Parathyroid adenoma (tissue), 2 donors: ENCODE results near the gene LY86.

ENCODE experiments used
- H2AFZ ChIP-seq: fragments of 300-600 bp; sonication (generic); one replicate; pipeline ENCODE4 v1.7.0; 2017; ENCODE audit warnings: antibody characterized with exemption, mild to moderate bottlenecking
- H3K27ac ChIP-seq: fragments of 300-600 bp; sonication (generic); one replicate; pipeline ENCODE4 v1.7.0; 2017
- H3K27me3 ChIP-seq: fragments of 300-600 bp; sonication (generic); one replicate; pipeline ENCODE4 v1.7.0; 2017; ENCODE audit warnings: low read length; ENCODE audit not compliant: control insufficient read depth, insufficient read depth
- H3K36me3 ChIP-seq: fragments of 300-600 bp; sonication (generic); one replicate; pipeline ENCODE4 v1.7.0; 2017; ENCODE audit warnings: low read length; ENCODE audit not compliant: control insufficient read depth, insufficient read depth
- H3K4me1 ChIP-seq: fragments of 300-600 bp; sonication (generic); one replicate; pipeline ENCODE4 v1.7.0; 2017; ENCODE audit warnings: control low read depth
- H3K4me2 ChIP-seq: fragments of 300-600 bp; sonication (generic); one replicate; pipeline ENCODE4 v1.7.0; 2017; ENCODE audit warnings: low read length
- H3K4me3 ChIP-seq: fragments of 300-600 bp; sonication (generic); one replicate; pipeline ENCODE4 v1.7.0; 2017; ENCODE audit warnings: low read depth, low read length
- H3K79me2 ChIP-seq: fragments of 300-600 bp; sonication (generic); one replicate; pipeline ENCODE4 v1.7.0; 2017; ENCODE audit warnings: control low read depth
- H3K9ac ChIP-seq: fragments of 300-600 bp; sonication (generic); one replicate; pipeline ENCODE4 v1.7.0; 2017; ENCODE audit warnings: mild to moderate bottlenecking
- H3K9me3 ChIP-seq: fragments of 300-600 bp; sonication (generic); one replicate; pipeline ENCODE4 v1.7.0; 2017; ENCODE audit warnings: low read length; ENCODE audit not compliant: control insufficient read depth
- TF ChIP-seq, protein P1 (sequence below): fragments of 300-600 bp; sonication (generic); IDR thresholded peaks from one replicate; pipeline ENCODE4 v1.7.0; 2017; ENCODE audit warnings: antibody characterized with exemption, mild to moderate bottlenecking
- donor health status: primary hyperparathyroidism.

Gene LY86

DNA sequence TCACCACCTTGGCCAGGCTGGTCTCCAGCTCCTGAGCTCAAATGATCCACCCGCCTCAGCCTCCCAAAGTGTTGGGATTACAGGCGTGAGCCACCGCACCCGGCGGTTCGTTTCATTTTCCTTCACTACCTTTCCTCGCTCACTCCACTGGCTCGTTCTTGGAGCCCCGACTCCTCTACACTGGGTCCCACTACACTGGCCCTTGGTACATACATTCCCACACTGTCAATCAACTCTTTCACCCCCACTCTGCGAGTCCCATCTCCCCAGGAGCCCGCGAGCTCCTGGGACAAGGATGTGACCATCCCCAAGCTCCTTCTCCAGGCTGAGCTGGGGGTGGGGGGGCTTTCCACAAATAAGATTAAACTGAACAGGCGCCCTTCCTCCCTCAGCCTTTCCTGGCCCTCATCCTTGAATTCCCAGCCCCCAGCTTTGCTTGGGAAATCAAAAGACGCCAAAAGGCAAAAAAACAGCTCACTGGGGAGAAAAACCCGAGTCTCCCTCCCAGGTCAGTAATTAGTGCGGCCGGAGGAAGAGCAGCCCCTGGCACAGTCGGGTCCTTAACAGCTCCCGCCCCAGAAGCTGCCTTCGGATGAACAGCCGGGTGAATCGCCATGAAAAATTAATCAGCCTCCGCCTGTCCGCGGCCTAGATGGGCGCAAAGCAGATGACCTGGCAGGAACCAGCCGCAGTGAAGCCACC lies 42.8 kb upstream of the LY86 start:
- TF ChIP-seq, protein P1, sequence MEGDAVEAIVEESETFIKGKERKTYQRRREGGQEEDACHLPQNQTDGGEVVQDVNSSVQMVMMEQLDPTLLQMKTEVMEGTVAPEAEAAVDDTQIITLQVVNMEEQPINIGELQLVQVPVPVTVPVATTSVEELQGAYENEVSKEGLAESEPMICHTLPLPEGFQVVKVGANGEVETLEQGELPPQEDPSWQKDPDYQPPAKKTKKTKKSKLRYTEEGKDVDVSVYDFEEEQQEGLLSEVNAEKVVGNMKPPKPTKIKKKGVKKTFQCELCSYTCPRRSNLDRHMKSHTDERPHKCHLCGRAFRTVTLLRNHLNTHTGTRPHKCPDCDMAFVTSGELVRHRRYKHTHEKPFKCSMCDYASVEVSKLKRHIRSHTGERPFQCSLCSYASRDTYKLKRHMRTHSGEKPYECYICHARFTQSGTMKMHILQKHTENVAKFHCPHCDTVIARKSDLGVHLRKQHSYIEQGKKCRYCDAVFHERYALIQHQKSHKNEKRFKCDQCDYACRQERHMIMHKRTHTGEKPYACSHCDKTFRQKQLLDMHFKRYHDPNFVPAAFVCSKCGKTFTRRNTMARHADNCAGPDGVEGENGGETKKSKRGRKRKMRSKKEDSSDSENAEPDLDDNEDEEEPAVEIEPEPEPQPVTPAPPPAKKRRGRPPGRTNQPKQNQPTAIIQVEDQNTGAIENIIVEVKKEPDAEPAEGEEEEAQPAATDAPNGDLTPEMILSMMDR, result no peak
- Histone ChIP-seq H3K27ac (no peak overlapping the region), H3K9me3 (no peaks in the 10 kb centered on the region), H3K4me1 (no peaks in the 10 kb centered on the region), H3K36me3 (no peaks in the 10 kb centered on the region), H3K4me3 (peak overlapping the region; percentile 42), H2AFZ (peak overlapping the region; percentile 68), H3K4me2 (peak overlapping the region; percentile 88), H3K79me2 (no peaks in the 10 kb centered on the region), H3K9ac (no peak overlapping the region), H3K27me3 (no peaks in the 10 kb centered on the region)

DNA sequence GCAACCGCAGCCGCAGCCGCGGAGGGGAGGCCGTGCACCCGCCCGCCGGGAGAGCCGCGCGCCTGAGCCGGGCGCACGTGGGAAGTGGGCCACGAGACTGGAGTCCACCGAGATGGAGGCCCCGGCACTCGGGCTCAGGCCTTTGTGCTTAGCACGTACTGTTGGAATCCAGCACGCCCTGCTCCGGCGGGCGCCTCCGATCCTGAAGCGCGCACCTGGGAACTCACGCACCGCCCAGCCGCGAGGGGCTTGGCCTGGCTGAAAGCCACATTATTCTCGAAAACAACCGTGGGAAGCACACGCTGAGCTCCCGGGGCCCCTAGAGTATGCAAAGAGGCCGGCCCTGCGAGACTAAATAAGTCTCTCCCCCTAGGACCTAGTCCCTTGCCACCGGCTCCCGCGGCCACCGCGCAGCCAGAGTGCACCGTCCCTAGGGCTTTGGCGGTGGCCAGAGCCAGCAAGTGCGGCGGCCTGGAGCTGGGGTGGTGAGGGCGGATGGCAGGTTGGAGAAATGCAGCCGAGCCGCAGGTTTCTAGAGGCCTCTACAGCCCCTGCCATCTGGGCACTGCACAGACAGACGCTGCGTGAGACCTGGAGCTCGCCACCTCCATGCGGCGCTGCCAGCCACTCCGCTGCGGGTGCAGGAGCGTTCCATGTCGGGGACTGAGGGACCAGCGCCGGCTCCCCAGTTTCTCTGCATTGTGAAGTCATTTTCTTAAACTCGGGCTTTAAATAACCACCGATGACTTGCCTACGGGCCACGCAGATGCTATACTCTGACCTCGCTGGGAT lies 42.0 kb upstream of the LY86 start:
- no peaks in the 10 kb centered on the region for H3K36me3 ChIP-seq
- TF ChIP-seq, protein P1, result no peak
- H3K4me2 ChIP-seq, result peak overlapping the region; percentile 88
- peak overlapping the region; percentile 68 for H2AFZ ChIP-seq
- H3K4me1 ChIP-seq, result no peaks in the 10 kb centered on the region
- H3K27ac ChIP-seq, result no peak overlapping the region
- H3K9ac ChIP-seq, result no peak overlapping the region
- H3K4me3 ChIP-seq, result peak overlapping the region; percentile 42
- H3K79me2 ChIP-seq, result no peaks in the 10 kb centered on the region
- H3K27me3 ChIP-seq, result no peaks in the 10 kb centered on the region
- H3K9me3 ChIP-seq, result no peaks in the 10 kb centered on the region

DNA sequence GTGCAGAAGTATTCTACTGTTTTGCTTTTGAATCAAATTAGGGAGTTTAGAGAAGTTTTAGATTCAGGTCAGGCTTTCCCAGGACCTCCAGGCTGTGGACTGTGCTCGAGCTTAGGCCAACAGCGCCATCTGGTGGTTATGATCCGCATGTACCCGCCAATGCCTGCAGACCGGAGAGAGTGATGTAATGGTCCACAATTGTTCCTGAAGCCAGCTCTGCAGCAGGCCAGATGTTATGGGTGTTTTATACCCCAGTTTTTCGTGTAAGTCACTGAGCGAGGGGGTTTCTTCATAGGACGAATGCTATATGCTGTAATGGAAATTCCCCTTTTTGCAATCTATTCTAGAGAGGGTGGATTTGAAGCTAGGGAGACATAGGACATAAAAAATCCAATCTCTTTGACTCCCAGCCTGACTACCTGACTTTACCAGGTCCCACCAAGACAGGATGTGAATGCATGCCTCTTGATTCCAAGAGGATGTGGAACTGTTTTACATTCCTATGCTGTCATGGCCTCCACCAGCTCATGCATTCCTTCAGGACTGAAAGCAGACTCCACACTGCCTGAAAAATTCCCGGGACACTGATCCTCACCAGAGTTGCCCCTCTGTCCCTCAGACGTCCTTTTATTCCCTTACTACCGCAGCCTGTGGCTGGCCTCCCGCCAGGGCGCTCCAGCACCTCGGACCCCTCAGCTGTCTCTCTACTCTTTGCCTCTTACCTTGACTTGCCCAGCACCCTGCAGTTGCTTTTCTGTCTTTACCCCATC lies 41.2 kb upstream of the LY86 start:
- H3K4me3 ChIP-seq, result peak overlapping the region; percentile 42
- H3K4me1 ChIP-seq, result no peaks in the 10 kb centered on the region
- no peak overlapping the region for H3K9ac ChIP-seq
- H3K79me2 ChIP-seq, result no peaks in the 10 kb centered on the region
- peak overlapping the region; percentile 88 for H3K4me2 ChIP-seq
- H3K27me3 ChIP-seq, result no peaks in the 10 kb centered on the region
- no peak overlapping the region for H2AFZ ChIP-seq
- H3K9me3 ChIP-seq, result no peaks in the 10 kb centered on the region
- no peak overlapping the region for H3K27ac ChIP-seq
- H3K36me3 ChIP-seq, result no peaks in the 10 kb centered on the region
- TF ChIP-seq, protein P1, result peak; percentile 54

DNA sequence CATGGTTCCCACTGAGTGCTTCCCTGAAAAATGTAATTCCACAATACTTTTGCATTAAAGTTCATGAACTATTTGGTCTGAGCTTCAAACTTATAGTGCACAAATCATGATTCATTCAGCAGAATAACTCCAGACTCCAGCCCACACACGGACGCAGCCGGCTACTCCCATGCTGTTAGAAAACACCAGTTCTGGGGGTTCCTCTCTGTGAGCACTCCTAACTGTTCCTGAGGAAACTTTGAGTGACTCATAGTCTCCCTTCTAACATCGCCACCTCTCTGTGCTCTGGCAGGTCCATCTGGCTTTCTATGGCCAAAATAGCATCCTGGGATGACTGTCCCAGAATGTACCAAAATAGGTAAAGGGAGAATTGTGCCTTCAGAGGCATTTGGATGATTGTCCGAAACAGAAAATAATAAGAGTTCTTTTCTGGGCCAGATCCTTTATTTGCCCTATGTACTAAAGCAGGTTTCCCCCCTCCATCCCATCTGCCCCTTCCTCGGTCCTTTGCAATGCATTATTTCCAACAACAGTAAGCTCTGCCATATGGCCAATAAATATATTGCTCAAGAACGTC lies 32.3 kb upstream of the LY86 start:
- no peaks in the 10 kb centered on the region for H3K4me1 ChIP-seq
- no peaks in the 10 kb centered on the region for H3K27me3 ChIP-seq
- no peak overlapping the region for H3K27ac ChIP-seq
- H3K36me3 ChIP-seq, result no peaks in the 10 kb centered on the region
- H3K9ac ChIP-seq, result no peak overlapping the region
- TF ChIP-seq, protein P1, result no peak
- no peaks in the 10 kb centered on the region for H3K9me3 ChIP-seq
- H3K4me3 ChIP-seq, result no peak overlapping the region
- no peak overlapping the region for H3K4me2 ChIP-seq
- no peak overlapping the region for H2AFZ ChIP-seq
- no peaks in the 10 kb centered on the region for H3K79me2 ChIP-seq
